ENCODE data around the gene DCUN1D4. TPM values are rescaled to one million over a fixed set of nuclear protein-coding genes. Genes with fewer than 3 reads are reported as not detected.

DCUN1D4 gene
- total RNA-seq, 1 donor from 2014 or later, result 86.9 TPM

GRCh38 chr4:51851937-51852290, 9.0 kb downstream of the DCUN1D4 start:
- Mint-ChIP-seq H3K4me1 (ENCODE audit: low read depth, unreplicated experiment) (peaks cover 56% of the 10 kb centered on the region), H3K27ac (ENCODE audit: unreplicated experiment) (peak overlapping the region; percentile 31), H3K36me3 (ENCODE audit: unreplicated experiment) (no peaks in the 10 kb centered on the region), H3K27me3 (ENCODE audit: unreplicated experiment) (peaks cover 2% of the 10 kb centered on the region), H3K4me3 (ENCODE audit: unreplicated experiment) (no peak overlapping the region), H3K9me3 (ENCODE audit: unreplicated experiment) (no peaks in the 10 kb centered on the region)
- TF ChIP-seq, protein P1, sequence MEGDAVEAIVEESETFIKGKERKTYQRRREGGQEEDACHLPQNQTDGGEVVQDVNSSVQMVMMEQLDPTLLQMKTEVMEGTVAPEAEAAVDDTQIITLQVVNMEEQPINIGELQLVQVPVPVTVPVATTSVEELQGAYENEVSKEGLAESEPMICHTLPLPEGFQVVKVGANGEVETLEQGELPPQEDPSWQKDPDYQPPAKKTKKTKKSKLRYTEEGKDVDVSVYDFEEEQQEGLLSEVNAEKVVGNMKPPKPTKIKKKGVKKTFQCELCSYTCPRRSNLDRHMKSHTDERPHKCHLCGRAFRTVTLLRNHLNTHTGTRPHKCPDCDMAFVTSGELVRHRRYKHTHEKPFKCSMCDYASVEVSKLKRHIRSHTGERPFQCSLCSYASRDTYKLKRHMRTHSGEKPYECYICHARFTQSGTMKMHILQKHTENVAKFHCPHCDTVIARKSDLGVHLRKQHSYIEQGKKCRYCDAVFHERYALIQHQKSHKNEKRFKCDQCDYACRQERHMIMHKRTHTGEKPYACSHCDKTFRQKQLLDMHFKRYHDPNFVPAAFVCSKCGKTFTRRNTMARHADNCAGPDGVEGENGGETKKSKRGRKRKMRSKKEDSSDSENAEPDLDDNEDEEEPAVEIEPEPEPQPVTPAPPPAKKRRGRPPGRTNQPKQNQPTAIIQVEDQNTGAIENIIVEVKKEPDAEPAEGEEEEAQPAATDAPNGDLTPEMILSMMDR (IDR thresholded peaks at IDR 0.05; ENCODE audit: partially characterized antibody, unreplicated experiment), result no peak
- DNase-seq, result no peak

- TF ChIP-seq, protein P1 (IDR thresholded peaks at IDR 0.05; ENCODE audit: partially characterized antibody, unreplicated experiment), result no peak
- Mint-ChIP-seq H3K27me3 (ENCODE audit: unreplicated experiment) (peaks cover 2% of the 10 kb centered on the region), H3K36me3 (ENCODE audit: unreplicated experiment) (peaks cover 2% of the 10 kb centered on the region), H3K9me3 (ENCODE audit: unreplicated experiment) (peaks cover 2% of the 10 kb centered on the region), H3K4me3 (ENCODE audit: unreplicated experiment) (no peak overlapping the region), H3K4me1 (ENCODE audit: low read depth, unreplicated experiment) (peaks cover 53% of the 10 kb centered on the region), H3K27ac (ENCODE audit: unreplicated experiment) (peak overlapping the region; percentile 46)
- DNase-seq, result no peak
Observed at GRCh38 chr4:51853027-51853682, 10.2 kb downstream of the DCUN1D4 start.

DNA sequence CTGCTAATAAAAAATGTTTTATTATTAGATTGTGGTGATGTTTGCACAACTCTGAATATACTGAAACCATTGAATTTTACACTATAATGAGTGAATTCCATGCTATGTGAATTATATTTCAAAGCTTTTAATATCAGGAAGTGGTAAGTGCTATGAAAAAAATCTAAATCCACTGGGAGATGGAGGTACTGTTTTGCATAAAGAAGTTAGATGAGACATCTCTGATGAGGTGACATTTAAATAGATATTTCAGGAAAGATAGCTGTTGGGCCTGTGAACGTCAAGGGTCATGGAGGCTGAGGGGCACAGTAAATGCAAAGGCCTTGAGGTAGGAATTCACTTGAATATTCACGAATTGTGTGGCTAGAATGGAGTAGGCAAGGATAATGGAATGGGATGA, 12.3 kb downstream of the DCUN1D4 start:
- Mint-ChIP-seq H3K27ac (ENCODE audit: unreplicated experiment) (no peak overlapping the region), H3K27me3 (ENCODE audit: unreplicated experiment) (peaks cover 2% of the 10 kb centered on the region), H3K9me3 (ENCODE audit: unreplicated experiment) (peaks cover 3% of the 10 kb centered on the region), H3K36me3 (ENCODE audit: unreplicated experiment) (peaks cover 3% of the 10 kb centered on the region), H3K4me1 (ENCODE audit: low read depth, unreplicated experiment) (peaks cover 38% of the 10 kb centered on the region), H3K4me3 (ENCODE audit: unreplicated experiment) (no peak overlapping the region)
- DNase-seq, result no peak
- TF ChIP-seq, protein P1 (IDR thresholded peaks at IDR 0.05; ENCODE audit: partially characterized antibody, unreplicated experiment), result no peak

- no peak overlapping the region for H3K27ac Mint-ChIP-seq (ENCODE audit: unreplicated experiment)
- peaks cover 33% of the 10 kb centered on the region for H3K4me1 Mint-ChIP-seq (ENCODE audit: low read depth, unreplicated experiment)
Observed at GRCh38 chr4:51855751-51856150, 12.8 kb downstream of the DCUN1D4 start.

DNA sequence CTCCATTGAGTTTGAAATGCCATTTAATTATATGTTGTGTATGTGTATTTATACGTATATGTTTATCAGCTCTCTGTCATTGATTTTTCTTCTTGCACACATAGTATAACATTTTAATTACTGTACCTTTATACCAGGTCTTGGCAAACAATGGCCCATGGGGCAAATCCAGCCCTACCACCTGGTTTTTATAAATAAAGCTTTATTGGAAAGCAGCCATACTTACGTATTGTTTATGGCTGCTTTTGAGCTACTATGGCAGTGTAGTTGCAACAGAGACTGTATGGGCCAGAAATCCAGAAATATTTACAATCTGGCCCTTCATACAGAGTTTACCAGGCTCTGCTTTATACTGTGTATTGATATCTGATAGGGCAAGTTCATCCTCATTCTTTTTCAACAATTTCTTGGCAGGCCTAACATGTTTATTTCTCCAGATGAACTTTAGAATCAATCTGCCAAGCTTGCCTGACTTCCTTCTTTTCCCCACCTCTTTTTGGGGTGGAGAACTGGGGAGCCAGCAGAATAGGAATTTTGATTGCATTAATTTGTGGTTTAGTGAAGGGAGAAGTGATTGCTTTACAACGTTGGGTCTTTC, 15.8 kb downstream of the DCUN1D4 start:
- Mint-ChIP-seq H3K9me3 (ENCODE audit: unreplicated experiment) (peaks cover 3% of the 10 kb centered on the region), H3K27ac (ENCODE audit: unreplicated experiment) (no peak overlapping the region), H3K36me3 (ENCODE audit: unreplicated experiment) (peaks cover 3% of the 10 kb centered on the region), H3K27me3 (ENCODE audit: unreplicated experiment) (peaks cover 2% of the 10 kb centered on the region), H3K4me3 (ENCODE audit: unreplicated experiment) (no peak overlapping the region), H3K4me1 (ENCODE audit: low read depth, unreplicated experiment) (peaks cover 13% of the 10 kb centered on the region)
- DNase-seq, result no peak
- TF ChIP-seq, protein P1 (IDR thresholded peaks at IDR 0.05; ENCODE audit: partially characterized antibody, unreplicated experiment), result no peak

More at GRCh38 chr4:51855751-51856150, 12.8 kb downstream of the DCUN1D4 start:
- peaks cover 3% of the 10 kb centered on the region for H3K36me3 Mint-ChIP-seq (ENCODE audit: unreplicated experiment)
- TF ChIP-seq, protein P1 (IDR thresholded peaks at IDR 0.05; ENCODE audit: partially characterized antibody, unreplicated experiment), result no peak
- peaks cover 3% of the 10 kb centered on the region for H3K9me3 Mint-ChIP-seq (ENCODE audit: unreplicated experiment)
- peaks cover 2% of the 10 kb centered on the region for H3K27me3 Mint-ChIP-seq (ENCODE audit: unreplicated experiment)
- peak overlapping the region; percentile 10 for H3K4me3 Mint-ChIP-seq (ENCODE audit: unreplicated experiment)
- no peak for DNase-seq

Measured in glutamatergic neuron (in vitro differentiated cells).